Measurements from ENCODE around the gene ATXN7L3. TPM values are rescaled to one million over a fixed set of nuclear protein-coding genes. Genes with fewer than 3 reads are reported as not detected.

Gene ATXN7L3
- total and polyA plus RNA-seq, 9 of the 15 experiments (the other 6 are each of a cell fraction or from before 2014, with no cell fraction given) = 0.62 to 66.1 (median 33.2) TPM

GRCh38 chr17:44221084-44221861 lies 21.6 kb upstream of the ATXN7L3 start (continued):
- no peak for TF ChIP-seq ZNF318 (IDR thresholded peaks at IDR 0.05; ENCODE audit: borderline replicate concordance in 1 of 2, low read depth in 1 of 2)
- peak; percentile 59 for TF ChIP-seq RBFOX2 (IDR thresholded peaks at IDR 0.05; ENCODE audit: low read depth, low read length)
- TF ChIP-seq RAD21 (CRISPR knock-in tag; conservative IDR thresholded peaks at IDR 0.05 in 1 of 2, IDR thresholded peaks at IDR 0.05 in 1 of 2) = 0 out of 4 replicates have a peak, but pooled peaks of 1 of the 2 experiments have one; percentile 2
- TF ChIP-seq CTBP1 (IDR thresholded peaks at IDR 0.05; ENCODE audit: borderline replicate concordance) = peak; percentile 55; the same call in 1 of the 2 replicates
- TF ChIP-seq HSF4 (CRISPR knock-in tag; IDR thresholded peaks at IDR 0.05; ENCODE audit: borderline replicate concordance) = no peak
- peak; percentile 47 for TF ChIP-seq CEBPB (tag; IDR thresholded peaks at IDR 0.05)
- 0 out of 2 replicates have a peak, but pooled peaks have one; percentile 52 for TF ChIP-seq ELF1 (tag; IDR thresholded peaks at IDR 0.05)
- peak; percentile 28 for TF ChIP-seq SUPT5H (IDR thresholded peaks at IDR 0.05)
- no peak for TF ChIP-seq RBM25 (IDR thresholded peaks at IDR 0.05; ENCODE audit: low read depth, low read length, severe bottlenecking)
- TF ChIP-seq ZNF174 (CRISPR knock-in tag; IDR thresholded peaks at IDR 0.05) = no peak
- no peak for TF ChIP-seq SAFB (IDR thresholded peaks at IDR 0.05; ENCODE audit: borderline replicate concordance, low read depth, low read length)
- peak in 1 of 2 experiments; percentile 17; a peak in 1 of 3 replicates for TF ChIP-seq CBX3 (IDR thresholded peaks at IDR 0.05; ENCODE audit: borderline replicate concordance in 1 of 2, low read length in 2 of 2)
- no peak for TF ChIP-seq ZNF24 (IDR thresholded peaks at IDR 0.05)
- TF ChIP-seq MAZ (CRISPR knock-in tag; conservative IDR thresholded peaks at IDR 0.05 in 1 of 2, IDR thresholded peaks at IDR 0.05 in 1 of 2) = peak; percentile 16 to 72; a peak in 3 of 4 replicates
- peak; percentile 31 to 96; a peak in 3 of 4 replicates for TF ChIP-seq UBTF (IDR thresholded peaks at IDR 0.05; ENCODE audit: borderline replicate concordance in 1 of 2, low read depth in 2 of 2, low read length in 2 of 2)
- 0 out of 2 replicates have a peak, but pooled peaks have one; percentile 42 for TF ChIP-seq SMAD4 (CRISPR knock-in tag; conservative IDR thresholded peaks at IDR 0.05)

All from K562 (cell line).